Mononuclear cell (primary cell): ENCODE measurements around the gene PKD1. TPM values are rescaled to one million over a fixed set of nuclear protein-coding genes. Genes with fewer than 3 reads are reported as not detected.

Experiments used
- H3K27me3 ChIP-seq: 2 replicates; pipeline ENCODE4 v1.6.0; 2011; ENCODE audit warnings: low read length, control low read depth; ENCODE audit not compliant: insufficient read depth
- H3K4me1 ChIP-seq: 2 replicates; pipeline ENCODE4 v1.5.1; 2011; ENCODE audit warnings: mild to moderate bottlenecking, low read length, control low read depth; ENCODE audit not compliant: insufficient read depth
- H3K4me3 ChIP-seq: 2 replicates; pipeline ENCODE4 v1.5.1; 2011; ENCODE audit warnings: mild to moderate bottlenecking, low read length, moderate library complexity
- H3K9me3 ChIP-seq: 2 replicates; pipeline ENCODE4 v1.5.1; 2011; ENCODE audit warnings: low read depth, mild to moderate bottlenecking, control low read depth, low read length
- total RNA-seq: library from RNA; depleted of rRNA; stranded (reverse); fragments of >200 nt; gene quantifications from one replicate; pipeline ENCODE4 v1.2.3, GENCODE V29; 2012

The PKD1 gene
- total RNA-seq, 1 donor = 49.6 TPM

DNA sequence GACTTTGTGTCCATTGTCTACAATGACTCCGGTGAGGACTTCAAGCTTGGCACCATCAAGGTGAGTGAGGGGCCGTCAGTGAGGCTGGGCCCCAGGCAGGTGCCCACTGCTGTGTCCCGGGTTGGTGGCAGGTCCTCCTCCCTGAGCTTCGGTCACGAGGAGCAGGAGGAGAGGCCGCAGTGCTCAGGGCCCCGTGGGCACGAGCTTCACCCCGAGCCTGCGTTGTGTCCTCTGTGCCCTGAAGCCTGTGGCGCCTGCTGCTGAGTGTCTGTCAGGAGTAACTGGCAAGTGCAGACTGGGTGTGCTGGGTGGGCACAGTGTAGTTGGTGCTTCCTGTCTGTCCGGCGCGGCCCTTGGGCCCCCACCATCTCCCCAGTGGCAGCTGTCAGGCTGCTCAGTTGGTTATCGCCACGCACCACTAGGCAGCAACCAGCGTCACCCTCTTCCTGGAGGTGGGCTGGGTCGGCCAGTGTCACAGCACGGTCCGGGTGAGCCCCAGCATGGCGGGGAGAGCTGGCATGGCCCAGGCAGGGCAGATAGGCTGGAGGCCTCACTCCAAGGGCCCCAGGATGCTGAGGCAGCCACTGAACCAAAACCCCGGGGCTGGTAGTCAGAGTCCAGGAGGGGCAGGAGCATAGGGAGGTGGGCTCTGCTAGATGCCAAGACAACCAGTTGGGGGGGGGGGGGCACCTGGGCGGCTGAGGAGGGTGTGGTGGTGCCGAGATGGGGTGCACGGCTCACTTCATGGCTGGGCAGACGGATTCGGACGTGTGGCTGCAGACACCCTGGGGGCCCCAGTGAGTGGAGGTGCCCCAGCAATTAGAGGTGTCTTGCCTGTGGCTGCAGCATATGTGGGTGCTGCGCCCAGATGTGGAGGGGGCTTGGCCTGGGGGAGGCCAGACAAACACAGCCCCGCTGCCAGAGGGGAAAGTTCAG lies 48.6 kb downstream of the PKD1 start:
- no peaks in the 10 kb centered on the region for H3K27me3 ChIP-seq

DNA sequence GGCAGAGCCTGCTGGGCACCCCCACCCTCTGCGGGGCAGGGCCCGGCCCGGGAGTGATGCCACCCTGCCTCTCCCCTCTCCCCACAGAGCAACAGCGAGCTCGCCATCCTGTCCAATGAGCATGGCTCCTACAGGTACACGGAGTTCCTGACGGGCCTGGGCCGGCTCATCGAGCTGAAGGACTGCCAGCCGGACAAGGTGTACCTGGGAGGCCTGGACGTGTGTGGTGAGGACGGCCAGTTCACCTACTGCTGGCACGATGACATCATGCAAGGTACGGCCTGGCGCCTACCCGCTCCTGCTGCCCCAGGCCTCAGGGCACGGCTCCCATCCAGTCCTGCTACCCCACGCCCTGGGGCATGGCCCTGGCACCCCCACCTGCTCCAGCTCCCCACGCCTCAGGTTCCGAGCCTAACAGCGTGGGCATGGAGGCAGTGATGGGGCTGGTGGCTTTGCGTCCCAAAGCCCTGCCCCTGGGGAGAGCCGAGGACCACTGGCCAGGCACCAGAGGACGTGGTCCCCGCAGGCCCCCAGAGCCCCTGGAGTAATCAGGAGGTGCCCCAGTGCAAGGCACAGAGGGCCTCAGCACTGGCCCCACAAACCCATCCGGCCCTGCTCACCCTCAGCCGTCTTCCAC lies 49.5 kb downstream of the PKD1 start:
- no peaks in the 10 kb centered on the region for H3K4me1 ChIP-seq
- H3K9me3 ChIP-seq = no peaks in the 10 kb centered on the region
- H3K27me3 ChIP-seq = no peaks in the 10 kb centered on the region
- H3K4me3 ChIP-seq = no peak overlapping the region

More for the DNA sequence above, 48.6 kb downstream of the PKD1 start:
- H3K4me3 ChIP-seq = no peak overlapping the region
- H3K4me1 ChIP-seq = no peaks in the 10 kb centered on the region
- no peaks in the 10 kb centered on the region for H3K9me3 ChIP-seq

DNA sequence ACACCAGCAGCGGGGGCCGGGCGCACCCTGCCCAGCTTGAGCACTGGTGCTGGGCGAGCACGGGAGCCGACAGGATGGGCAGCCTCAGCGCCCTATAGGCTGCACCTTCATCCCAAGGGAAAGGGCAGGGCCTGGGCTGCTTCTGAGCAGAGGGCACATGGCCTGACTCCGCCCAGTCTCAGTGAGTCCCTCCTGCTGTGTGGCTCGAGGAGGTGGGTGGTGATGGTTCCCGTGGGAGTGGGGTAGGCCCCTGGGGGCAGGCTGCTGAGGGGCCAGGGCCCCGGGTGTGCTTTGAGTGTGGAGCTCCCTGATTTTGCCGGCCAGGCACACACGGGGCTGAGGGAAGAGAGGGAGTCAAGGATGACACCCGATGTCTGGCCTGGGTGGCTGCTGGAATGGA lies 50.0 kb downstream of the PKD1 start:
- no peaks in the 10 kb centered on the region for H3K4me1 ChIP-seq

DNA sequence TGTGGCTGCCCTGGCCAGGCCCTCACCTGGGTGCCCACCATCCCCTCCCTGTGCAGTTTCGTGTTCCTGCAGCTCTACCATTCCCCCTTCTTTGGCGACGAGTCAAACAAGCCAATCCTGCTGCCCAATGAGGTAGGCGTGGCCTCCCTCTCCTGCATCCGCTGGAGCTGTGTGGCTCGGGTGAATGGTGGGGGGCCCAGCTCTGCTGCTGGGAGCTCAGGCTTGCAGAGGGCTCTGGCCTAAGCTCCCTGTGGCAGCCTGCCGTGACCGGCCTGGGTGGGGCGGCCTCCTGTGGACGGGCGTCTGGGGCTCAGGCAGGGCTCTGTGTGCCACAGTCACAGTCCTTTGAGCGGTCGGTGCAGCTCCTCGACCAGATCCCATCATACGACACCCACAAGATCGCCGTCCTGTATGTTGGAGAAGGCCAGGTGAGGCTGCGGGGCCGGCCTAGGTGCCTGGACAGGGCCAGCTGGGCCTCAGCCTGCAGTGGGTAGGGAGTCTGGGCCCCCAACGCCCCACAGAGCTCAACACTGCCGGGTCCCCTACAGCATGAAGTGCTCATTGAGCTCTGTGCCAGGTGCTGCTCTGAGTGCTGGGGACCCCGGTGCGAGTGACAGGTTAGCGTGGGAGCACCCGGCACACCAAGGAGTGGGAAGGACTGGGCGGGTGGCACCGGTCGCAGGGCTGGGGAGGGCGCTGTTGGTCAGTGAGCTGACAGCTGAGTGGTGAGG lies 50.6 kb downstream of the PKD1 start:
- H3K27me3 ChIP-seq = no peaks in the 10 kb centered on the region
- no peaks in the 10 kb centered on the region for H3K4me1 ChIP-seq
- H3K9me3 ChIP-seq = no peaks in the 10 kb centered on the region
- no peak overlapping the region for H3K4me3 ChIP-seq

More for the DNA sequence above, 50.0 kb downstream of the PKD1 start:
- Histone ChIP-seq H3K27me3 (no peaks in the 10 kb centered on the region), H3K9me3 (no peaks in the 10 kb centered on the region), H3K4me3 (no peak overlapping the region)

DNA sequence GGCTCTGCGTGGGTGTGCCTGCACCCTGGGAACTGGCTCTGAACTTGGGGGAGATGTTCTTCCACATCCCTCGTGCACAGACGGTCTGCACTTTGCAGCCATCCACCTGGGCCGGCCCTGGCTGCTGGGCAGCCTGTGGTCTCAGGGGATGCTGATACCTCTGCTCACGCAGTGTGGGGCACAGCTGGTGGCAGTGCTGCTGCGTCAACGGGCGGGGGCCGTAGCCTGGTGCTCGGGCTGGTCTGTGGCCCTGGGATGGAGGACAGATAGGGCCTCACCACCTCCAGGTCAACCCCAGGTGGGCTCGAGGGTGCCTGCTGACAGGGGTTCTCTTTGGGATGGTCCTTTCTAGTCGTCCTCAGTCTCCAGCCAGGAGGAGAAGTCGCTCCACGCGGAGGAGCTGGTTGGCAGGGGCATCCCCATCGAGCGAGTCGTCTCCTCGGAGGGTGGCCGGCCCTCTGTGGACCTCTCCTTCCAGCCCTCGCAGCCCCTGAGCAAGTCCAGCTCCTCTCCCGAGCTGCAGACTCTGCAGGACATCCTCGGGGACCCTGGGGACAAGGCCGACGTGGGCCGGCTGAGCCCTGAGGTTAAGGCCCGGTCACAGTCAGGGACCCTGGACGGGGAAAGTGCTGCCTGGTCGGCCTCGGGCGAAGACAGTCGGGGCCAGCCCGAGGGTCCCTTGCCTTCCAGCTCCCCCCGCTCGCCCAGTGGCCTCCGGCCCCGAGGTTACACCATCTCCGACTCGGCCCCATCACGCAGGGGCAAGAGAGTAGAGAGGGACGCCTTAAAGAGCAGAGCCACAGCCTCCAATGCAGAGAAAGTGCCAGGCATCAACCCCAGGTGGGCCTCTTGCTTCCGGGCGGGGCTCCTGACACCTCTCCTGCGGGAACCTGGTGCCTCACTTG lies 51.6 kb downstream of the PKD1 start:
- H3K27me3 ChIP-seq = no peaks in the 10 kb centered on the region
- H3K4me3 ChIP-seq = no peak overlapping the region
- no peaks in the 10 kb centered on the region for H3K9me3 ChIP-seq
- H3K4me1 ChIP-seq = no peaks in the 10 kb centered on the region

DNA sequence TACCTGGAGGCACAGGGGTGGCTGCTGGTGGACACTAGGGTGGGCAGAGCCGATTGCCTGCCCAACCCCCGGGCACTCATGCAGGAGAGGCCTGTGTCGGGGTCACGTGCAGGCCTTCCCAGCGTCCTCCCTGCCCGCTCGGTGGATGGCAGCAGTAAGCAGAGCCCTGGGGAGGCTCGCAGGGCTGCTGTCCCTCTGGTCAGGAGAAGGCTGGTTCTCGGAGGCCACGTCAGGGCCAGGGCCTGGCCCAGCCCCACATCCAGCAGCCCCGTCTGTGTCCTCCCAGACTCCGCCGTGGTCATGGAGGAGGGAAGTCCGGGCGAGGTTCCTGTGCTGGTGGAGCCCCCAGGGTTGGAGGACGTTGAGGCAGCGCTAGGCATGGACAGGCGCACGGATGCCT lies 52.3 kb downstream of the PKD1 start:
- H3K27me3 ChIP-seq = no peaks in the 10 kb centered on the region
- H3K9me3 ChIP-seq = no peaks in the 10 kb centered on the region
- no peak overlapping the region for H3K4me3 ChIP-seq
- no peaks in the 10 kb centered on the region for H3K4me1 ChIP-seq

DNA sequence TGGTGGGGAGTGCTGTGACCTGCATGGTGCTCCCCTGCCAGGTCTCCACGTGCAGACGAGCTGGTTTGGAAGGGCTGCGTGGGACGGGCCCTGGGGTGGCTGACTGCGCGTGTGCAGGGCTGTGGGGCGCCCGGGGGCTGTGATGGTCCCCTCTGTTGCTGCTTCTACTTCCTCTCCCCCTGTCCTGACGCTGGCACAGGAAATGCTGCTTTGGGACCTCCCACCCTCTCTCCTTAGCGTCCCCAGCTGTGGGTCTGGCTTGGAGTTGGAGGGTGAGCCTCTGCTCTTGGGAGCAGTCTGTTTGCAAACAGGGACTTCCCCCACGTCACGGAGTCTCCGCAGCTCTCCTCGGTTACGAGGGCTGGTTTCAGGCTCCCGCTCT lies 52.7 kb downstream of the PKD1 start:
- Histone ChIP-seq H3K9me3 (no peaks in the 10 kb centered on the region), H3K27me3 (no peaks in the 10 kb centered on the region), H3K4me3 (no peak overlapping the region), H3K4me1 (no peaks in the 10 kb centered on the region)

DNA sequence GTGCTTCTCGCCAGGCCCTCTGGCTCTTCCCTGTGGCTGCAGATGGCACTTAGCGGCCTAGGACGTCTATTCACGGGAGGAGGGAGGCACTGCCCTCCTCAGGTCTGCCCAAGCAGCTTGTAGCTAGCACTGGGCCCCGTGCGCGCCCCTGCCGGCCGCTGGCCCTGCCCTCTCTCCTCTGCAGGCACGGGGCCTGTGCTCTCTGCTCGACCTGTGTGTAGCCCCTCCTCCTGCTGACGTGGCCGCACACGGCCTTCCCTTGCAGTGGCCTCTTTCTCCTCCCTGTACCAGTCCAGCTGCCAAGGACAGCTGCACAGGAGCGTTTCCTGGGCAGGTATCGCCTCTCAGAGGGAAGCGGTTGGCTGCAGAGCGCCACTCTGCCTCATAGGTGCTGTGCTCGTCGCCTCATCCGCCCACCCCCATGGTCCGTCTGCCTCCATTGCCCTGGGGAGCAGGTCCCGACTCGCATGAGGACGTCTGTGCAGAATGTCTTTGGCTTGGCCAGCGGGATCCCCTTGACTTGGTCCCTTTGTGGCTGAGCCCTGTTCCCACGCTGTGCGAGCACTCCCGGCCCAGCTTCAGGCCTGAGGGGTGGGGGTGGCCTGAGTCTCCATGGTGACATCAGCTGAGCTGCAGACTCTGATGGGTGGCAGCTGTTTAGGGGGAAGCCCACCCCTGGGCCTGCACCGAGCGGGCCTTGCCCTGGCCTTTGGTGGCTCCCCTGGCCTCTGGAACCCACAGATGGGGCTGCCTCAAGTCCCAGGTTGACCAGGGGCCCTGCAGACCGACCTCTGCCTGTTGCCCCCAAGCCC lies 53.3 kb downstream of the PKD1 start:
- Histone ChIP-seq H3K4me1 (no peaks in the 10 kb centered on the region), H3K9me3 (no peaks in the 10 kb centered on the region), H3K27me3 (no peaks in the 10 kb centered on the region), H3K4me3 (no peak overlapping the region)

DNA sequence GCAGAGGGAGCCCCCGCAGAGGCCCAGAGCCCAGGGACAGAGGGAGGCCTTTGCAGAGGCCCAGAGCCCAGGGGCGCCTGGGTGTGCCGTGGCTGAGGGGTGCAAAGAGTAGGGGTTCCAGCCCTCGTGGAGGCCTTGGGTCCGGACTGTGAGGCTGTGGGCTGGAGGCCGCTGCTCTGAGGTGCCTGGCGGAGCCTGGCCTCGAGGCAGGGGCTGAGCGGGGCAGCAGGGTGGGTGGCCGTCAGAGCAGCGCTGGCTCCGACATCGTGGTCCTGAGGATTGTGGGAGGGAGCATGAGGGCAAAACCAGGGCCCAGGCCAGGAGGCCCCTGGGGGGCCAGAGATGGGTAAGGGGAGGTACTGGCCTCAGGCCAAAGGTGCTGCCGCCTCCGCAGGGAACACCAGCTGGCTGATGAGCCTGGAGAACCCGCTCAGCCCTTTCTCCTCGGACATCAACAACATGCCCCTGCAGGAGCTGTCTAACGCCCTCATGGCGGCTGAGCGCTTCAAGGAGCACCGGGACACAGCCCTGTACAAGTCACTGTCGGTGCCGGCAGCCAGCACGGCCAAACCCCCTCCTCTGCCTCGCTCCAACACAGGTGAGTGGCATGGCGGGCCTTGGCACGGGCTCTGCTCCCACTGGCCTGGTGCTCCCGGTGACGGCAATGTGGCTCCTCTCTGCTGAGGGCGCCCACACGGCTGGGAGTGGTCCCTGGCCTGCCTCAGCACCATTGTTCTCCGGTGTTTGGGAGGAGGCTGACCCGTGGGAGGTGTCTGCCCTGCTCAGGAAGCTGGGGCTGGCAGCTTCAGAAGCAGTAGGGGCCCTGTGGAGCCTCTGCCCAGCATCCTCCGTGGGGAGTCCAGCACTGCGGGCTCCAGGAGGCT lies 54.3 kb downstream of the PKD1 start:
- no peaks in the 10 kb centered on the region for H3K27me3 ChIP-seq
- H3K9me3 ChIP-seq = no peaks in the 10 kb centered on the region
- no peak overlapping the region for H3K4me3 ChIP-seq
- no peaks in the 10 kb centered on the region for H3K4me1 ChIP-seq

DNA sequence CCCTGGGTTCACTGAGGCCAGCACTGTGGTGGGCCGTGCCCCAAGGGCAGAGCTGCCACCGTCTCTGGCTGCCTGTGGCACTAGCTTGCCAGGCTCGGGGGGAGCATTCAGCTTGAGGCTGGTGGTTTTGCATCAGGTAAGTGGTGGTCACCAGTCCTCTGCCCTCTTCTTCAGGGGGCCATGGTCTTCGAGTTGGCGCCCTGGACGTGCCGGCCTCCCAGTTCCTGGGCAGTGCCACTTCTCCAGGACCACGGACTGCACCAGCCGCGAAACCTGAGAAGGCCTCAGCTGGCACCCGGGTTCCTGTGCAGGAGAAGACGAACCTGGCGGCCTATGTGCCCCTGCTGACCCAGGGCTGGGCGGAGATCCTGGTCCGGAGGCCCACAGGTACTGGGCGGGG lies 55.7 kb downstream of the PKD1 start:
- Histone ChIP-seq H3K9me3 (no peaks in the 10 kb centered on the region), H3K4me3 (no peak overlapping the region), H3K27me3 (no peaks in the 10 kb centered on the region), H3K4me1 (no peaks in the 10 kb centered on the region)

DNA sequence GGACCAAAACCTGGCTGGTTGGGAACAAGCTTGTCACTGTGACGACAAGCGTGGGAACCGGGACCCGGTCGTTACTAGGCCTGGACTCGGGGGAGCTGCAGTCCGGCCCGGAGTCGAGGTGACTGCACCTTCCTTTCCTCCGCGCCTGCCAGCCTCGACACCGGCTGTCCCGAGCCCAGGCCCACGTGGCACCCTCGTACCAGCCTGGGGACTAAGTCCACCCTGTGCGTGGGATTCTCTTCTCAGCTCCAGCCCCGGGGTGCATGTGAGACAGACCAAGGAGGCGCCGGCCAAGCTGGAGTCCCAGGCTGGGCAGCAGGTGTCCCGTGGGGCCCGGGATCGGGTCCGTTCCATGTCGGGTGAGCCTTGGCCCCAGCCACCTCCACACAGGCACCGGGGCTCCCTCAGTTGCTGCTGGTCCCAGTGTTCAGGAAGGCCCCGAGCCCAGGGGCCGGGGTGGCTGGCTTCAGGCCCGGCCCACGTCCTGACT lies 56.3 kb downstream of the PKD1 start:
- H3K9me3 ChIP-seq = no peaks in the 10 kb centered on the region
- H3K4me1 ChIP-seq = no peaks in the 10 kb centered on the region
- H3K27me3 ChIP-seq = no peaks in the 10 kb centered on the region
- no peak overlapping the region for H3K4me3 ChIP-seq

DNA sequence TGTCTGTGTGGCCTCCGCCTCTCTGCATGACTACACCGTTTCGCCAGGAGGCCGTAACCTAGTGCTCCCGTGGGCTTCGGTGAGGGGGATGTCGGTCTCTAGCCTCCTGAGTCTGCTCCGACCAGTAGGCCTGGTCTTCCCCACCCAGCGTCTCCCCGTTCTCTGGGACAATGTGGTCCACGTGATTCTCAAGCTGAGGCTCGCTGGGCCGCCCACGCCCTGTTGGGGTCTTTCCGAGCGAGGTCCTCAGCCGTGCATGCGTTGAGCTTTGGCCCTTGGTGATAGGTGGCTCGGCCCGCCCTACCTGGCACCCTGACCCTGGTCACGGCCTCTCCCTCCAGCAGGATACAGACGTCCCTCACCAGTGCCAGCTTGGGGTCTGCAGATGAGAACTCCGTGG lies 57.0 kb downstream of the PKD1 start:
- Histone ChIP-seq H3K9me3 (no peaks in the 10 kb centered on the region), H3K4me3 (no peak overlapping the region), H3K4me1 (no peaks in the 10 kb centered on the region), H3K27me3 (no peaks in the 10 kb centered on the region)

DNA sequence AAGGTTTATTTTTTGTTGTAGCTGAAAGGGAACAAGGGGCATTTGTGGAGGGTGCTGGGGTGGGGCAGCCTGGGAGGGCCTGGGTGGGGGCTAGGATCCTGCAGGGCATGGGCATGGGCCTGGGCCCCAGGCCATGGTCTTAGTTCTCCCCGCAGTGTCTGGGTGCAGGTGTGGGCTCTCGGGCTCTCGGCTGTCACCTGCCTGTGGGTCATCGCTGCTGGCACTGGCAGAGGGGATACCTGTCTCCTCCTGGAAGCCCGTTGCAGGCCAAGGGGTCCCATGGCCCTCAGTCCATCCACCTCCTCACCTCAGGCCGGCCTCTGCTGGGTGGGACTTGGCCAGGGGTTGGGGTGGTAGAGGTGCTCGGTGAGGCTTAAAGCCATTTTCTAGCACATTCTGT lies 57.6 kb downstream of the PKD1 start:
- no peaks in the 10 kb centered on the region for H3K27me3 ChIP-seq
- H3K4me1 ChIP-seq = no peaks in the 10 kb centered on the region
- H3K9me3 ChIP-seq = no peaks in the 10 kb centered on the region
- H3K4me3 ChIP-seq = no peak overlapping the region
